HCT116 (cell line): ENCODE measurements around the gene SGK1.

ENCODE experiments used
- CBX3 ChIP-seq: IDR thresholded peaks from 2 replicates; pipeline ENCODE4 v1.6.1; 2012; ENCODE audit warnings: low read depth
- CEBPB ChIP-seq: IDR thresholded peaks from 2 replicates; pipeline ENCODE4 v1.6.1; 2012; ENCODE audit warnings: low read depth
- CTCF ChIP-seq, 3 experiments: fragments of 200-600 bp in 1 of 3; sonication (generic) in 1 of 3; IDR thresholded peaks in 2 of 3; conservative IDR thresholded peaks in 1 of 3; 2 replicates each; pipeline ENCODE4 v1.5.1; 2012 to 2017; ENCODE audit warnings: low read depth in 2 of 3, low read length in 2 of 3, antibody characterized with exemption in 1 of 3, borderline replicate concordance in 1 of 3, control low read depth in 1 of 3, mild to moderate bottlenecking in 1 of 3, mixed read lengths in 1 of 3, mixed run types in 1 of 3, moderate library complexity in 1 of 3; ENCODE audit not compliant: insufficient read depth in 1 of 3
- EZH2 ChIP-seq: fragments of 200-600 bp; sonication (generic); IDR thresholded peaks from 2 replicates; pipeline ENCODE4 v1.6.1; 2017; ENCODE audit warnings: antibody characterized with exemption, mixed run types
- EZH2phosphoT487 ChIP-seq: fragments of 200-600 bp; IDR thresholded peaks from 2 replicates; pipeline ENCODE4 v1.6.1; 2018; ENCODE audit warnings: antibody characterized with exemption, borderline replicate concordance
- MAX ChIP-seq: IDR thresholded peaks from 2 replicates; pipeline ENCODE4 v1.6.1; 2012
- POLR2A ChIP-seq: IDR thresholded peaks from 2 replicates; pipeline ENCODE4 v1.7.0; 2011; ENCODE audit warnings: borderline replicate concordance; ENCODE audit not compliant: insufficient read depth, insufficient read length; ENCODE audit errors: extremely low read depth
- POLR2AphosphoS5 ChIP-seq: IDR thresholded peaks from 2 replicates; pipeline ENCODE4 v1.6.1; 2011; ENCODE audit warnings: mild to moderate bottlenecking, low read depth, low read length, moderate library complexity
- RAD21 ChIP-seq: IDR thresholded peaks from 2 replicates; pipeline ENCODE4 v1.6.1; 2012; ENCODE audit warnings: low read depth, mild to moderate bottlenecking
- REST ChIP-seq: IDR thresholded peaks from 2 replicates; pipeline ENCODE4 v1.6.1; 2012; ENCODE audit warnings: low read depth
- SIN3A ChIP-seq: IDR thresholded peaks from 2 replicates; pipeline ENCODE4 v1.6.1; 2012; ENCODE audit warnings: low read depth
- YY1 ChIP-seq: IDR thresholded peaks from 2 replicates; pipeline ENCODE4 v1.6.1; 2011; ENCODE audit warnings: low read length, low read depth, moderate library complexity, mild to moderate bottlenecking; ENCODE audit not compliant: insufficient replicate concordance; ENCODE audit errors: extremely low read depth
- ZBTB33 ChIP-seq: IDR thresholded peaks from 2 replicates; pipeline ENCODE4 v1.6.1; 2011; ENCODE audit warnings: mild to moderate bottlenecking, low read length, moderate library complexity; ENCODE audit not compliant: insufficient replicate concordance; ENCODE audit errors: extremely low read depth
- ZNF274 ChIP-seq: fragments of 200-500 bp; sonication (Bioruptor generic); IDR thresholded peaks from 2 replicates; pipeline ENCODE4 v1.6.1; 2014; ENCODE audit warnings: mild to moderate bottlenecking, low read depth, low read length, inconsistent platforms

GRCh38 chr6:134177236-134177635 is 140.7 kb downstream of the SGK1 start:
- TF ChIP-seq SIN3A (no peak), REST (no peak), POLR2A (no peak), CTCF (IDR thresholded peaks at IDR 0.05 in 2 of 3, conservative IDR thresholded peaks at IDR 0.05 in 1 of 3; ENCODE audit: borderline replicate concordance in 1 of 3, insufficient read depth in 1 of 3, low read depth in 2 of 3, low read length in 2 of 3) (no peak), CBX3 (no peak), ZBTB33 (no peak), YY1 (no peak), ZNF274 (no peak), EZH2phosphoT487 (no peak), MAX (no peak), POLR2AphosphoS5 (no peak), CEBPB (no peak), EZH2 (no peak), RAD21 (no peak)
